Activated CD8-positive, alpha-beta T cell treated with anti-CD3 and anti-CD28 coated beads for 36 hours (primary cell): ENCODE results near the gene NAALADL2. TPM values are rescaled to one million over a fixed set of nuclear protein-coding genes. Genes with fewer than 3 reads are reported as not detected.
"Not testable (repeated sequence)": the region's sequence is repeated elsewhere in the genome, so short reads cannot be mapped to it uniquely, and the experiment has no call there.

Experiments
- ATAC-seq: fragments of 200-7000 bp; cut with Tn5 transposase; one replicate; pipeline ENCODE4 v1.10.0; 2021; ENCODE audit warnings: mild to moderate bottlenecking, moderate library complexity
- CTCF ChIA-PET: fragments of 350-600 bp; sonication (Branson Sonifier 250); formaldehyde crosslinking; loops from one replicate; lab custom pipeline; 2021; ENCODE audit warnings: antibody characterized with exemption; lab: Charles Lee
- POLR2A ChIA-PET: fragments of 350-600 bp; sonication (Branson Sonifier 250); formaldehyde crosslinking; loops from one replicate; lab custom pipeline; 2021; ENCODE audit warnings: antibody characterized with exemption; lab: Charles Lee
- DNase-seq: peaks from one replicate; pipeline ENCODE4 v3.0.0-alpha.2; 2020
- H3K27ac Mint-ChIP-seq: one replicate; pipeline ENCODE4 v1.8.0; 2021; ENCODE audit warnings: mild to moderate bottlenecking, mixed read lengths
- H3K27me3 Mint-ChIP-seq: one replicate; pipeline ENCODE4 v1.8.0; 2021; ENCODE audit warnings: mixed read lengths
- H3K36me3 Mint-ChIP-seq: one replicate; pipeline ENCODE4 v1.8.0; 2021; ENCODE audit warnings: low read depth, mixed read lengths
- H3K4me1 Mint-ChIP-seq: one replicate; pipeline ENCODE4 v1.8.0; 2021; ENCODE audit warnings: low read depth, mixed read lengths
- H3K4me3 Mint-ChIP-seq: one replicate; pipeline ENCODE4 v1.8.0; 2021; ENCODE audit warnings: mild to moderate bottlenecking, moderate library complexity, mixed read lengths
- H3K9me3 Mint-ChIP-seq: one replicate; pipeline ENCODE4 v1.8.0; 2021; ENCODE audit warnings: mixed read lengths
- CTCF ChIP-seq: fragments of 200-600 bp; IDR thresholded peaks from one replicate; pipeline ENCODE4 v1.8.0; 2022; ENCODE audit warnings: antibody characterized with exemption, mild to moderate bottlenecking
- intact Hi-C: fragments of 100-400 bp; cut with micrococcal nuclease; formaldehyde crosslinking; loops from one replicate; pipeline ENCODE4 v1.10.0; 2022
- total RNA-seq, 2 experiments: library from RNA; stranded (reverse); gene quantifications; one replicate each; pipeline ENCODE4 v1.2.3, GENCODE V29; 2021

The NAALADL2 gene
- total RNA-seq, 2 experiments from 2014 or later: 0.60 TPM; not detected in 1

GRCh38 chr3:175606650-175607318, 747.6 kb downstream of the NAALADL2 start:
- Mint-ChIP-seq H3K4me1 (no peaks in the 10 kb centered on the region), H3K27me3 (no peaks in the 10 kb centered on the region), H3K4me3 (no peak overlapping the region), H3K9me3 (no peaks in the 10 kb centered on the region), H3K36me3 (no peaks in the 10 kb centered on the region), H3K27ac (no peak overlapping the region)
- ATAC-seq: no peak
- intact Hi-C loops: no loop called here
- ChIA-PET POLR2A (no interaction called here), CTCF (no interaction called here)
- no peak for TF ChIP-seq CTCF
- DNase-seq: no peak

- no peak for TF ChIP-seq CTCF
- no peaks in the 10 kb centered on the region for H3K4me1 Mint-ChIP-seq
- no peak for ATAC-seq
- H3K36me3 Mint-ChIP-seq: no peaks in the 10 kb centered on the region
- DNase-seq: no peak
- CTCF ChIA-PET: no interaction called here
- no peaks in the 10 kb centered on the region for H3K9me3 Mint-ChIP-seq
- H3K27me3 Mint-ChIP-seq: no peaks in the 10 kb centered on the region
- intact Hi-C loops: no loop called here
- H3K27ac Mint-ChIP-seq: no peak overlapping the region
- POLR2A ChIA-PET: no interaction called here
- no peak overlapping the region for H3K4me3 Mint-ChIP-seq
Observed at GRCh38 chr3:175608356-175608755, 749.2 kb downstream of the NAALADL2 start.

DNA sequence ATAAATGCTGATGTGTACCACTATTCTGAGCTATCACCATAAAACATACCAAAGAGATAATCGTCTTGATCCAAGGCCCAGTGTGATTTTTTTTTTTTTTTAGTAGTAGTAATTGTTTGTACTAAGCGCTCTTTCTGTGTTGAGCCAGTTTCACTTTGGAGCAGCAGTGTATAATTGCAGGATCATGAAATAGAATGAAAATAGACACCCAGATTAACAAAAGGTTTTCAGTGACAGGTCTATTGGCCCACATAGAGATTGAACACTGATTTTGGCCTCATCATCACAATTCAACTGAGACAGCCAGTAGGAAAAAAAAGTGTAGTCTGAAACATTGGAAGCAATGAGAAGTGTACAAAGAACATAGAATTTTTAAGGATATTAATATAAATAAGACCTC, 749.8 kb downstream of the NAALADL2 start:
- H3K4me1 Mint-ChIP-seq: no peaks in the 10 kb centered on the region
- intact Hi-C loops: no loop called here
- no peak for TF ChIP-seq CTCF
- DNase-seq (no peak), ATAC-seq (no peak)
- H3K27ac Mint-ChIP-seq: no peak overlapping the region
- H3K36me3 Mint-ChIP-seq: no peaks in the 10 kb centered on the region
- no peaks in the 10 kb centered on the region for H3K9me3 Mint-ChIP-seq
- H3K27me3 Mint-ChIP-seq: no peaks in the 10 kb centered on the region
- no peak overlapping the region for H3K4me3 Mint-ChIP-seq
- CTCF ChIA-PET: no interaction called here
- POLR2A ChIA-PET: no interaction called here

GRCh38 chr3:175612487-175613196, 753.5 kb downstream of the NAALADL2 start:
- Mint-ChIP-seq H3K9me3 (no peaks in the 10 kb centered on the region), H3K27me3 (no peaks in the 10 kb centered on the region), H3K4me1 (no peaks in the 10 kb centered on the region), H3K36me3 (no peaks in the 10 kb centered on the region), H3K4me3 (no peak overlapping the region), H3K27ac (no peak overlapping the region)
- ChIA-PET POLR2A (no interaction called here), CTCF (no interaction called here)
- no peak for TF ChIP-seq CTCF
- no peak for ATAC-seq
- no peak for DNase-seq
- intact Hi-C loops: no loop called here

DNA sequence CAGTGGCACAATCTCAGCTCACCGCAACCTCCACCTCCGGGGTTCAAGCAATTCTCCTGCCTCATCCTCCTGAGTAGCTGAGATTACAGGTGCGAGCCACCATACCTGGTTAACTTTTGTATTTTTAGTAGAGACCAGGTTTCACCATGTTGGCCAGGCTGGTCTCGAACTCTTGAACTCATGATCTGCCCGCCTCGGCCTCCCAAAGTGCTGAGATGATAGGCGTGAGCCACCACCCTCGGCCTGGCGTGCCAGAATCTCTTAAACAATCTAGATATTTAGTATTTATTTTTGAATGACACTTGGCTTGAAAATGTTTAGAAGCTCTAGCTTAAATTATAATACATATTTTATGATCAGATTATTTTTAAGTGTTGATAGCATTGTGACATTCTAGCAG, 755.0 kb downstream of the NAALADL2 start:
- CTCF ChIA-PET, H3K27ac Mint-ChIP-seq: not testable (repeated sequence)

More for the DNA sequence above, 755.0 kb downstream of the NAALADL2 start:
- H3K36me3 Mint-ChIP-seq, H3K9me3 Mint-ChIP-seq, DNase-seq, ATAC-seq, intact Hi-C loops, H3K4me1 Mint-ChIP-seq, H3K4me3 Mint-ChIP-seq, H3K27me3 Mint-ChIP-seq, POLR2A ChIA-PET: not testable (repeated sequence)
